Neutrophil (primary cell): ENCODE data around the gene CNTN6.

Experiments used
- H3K27ac ChIP-seq: fragments of 200-600 bp; sonication (generic); 2 replicates; pipeline ENCODE4 v1.5.1; 2016; ENCODE audit warnings: mild to moderate bottlenecking, moderate library complexity
- H3K27me3 ChIP-seq: fragments of 200-600 bp; sonication (generic); 2 replicates; pipeline ENCODE4 v1.6.0; 2016; ENCODE audit warnings: mild to moderate bottlenecking
- H3K36me3 ChIP-seq: fragments of 200-600 bp; sonication (generic); 2 replicates; pipeline ENCODE4 v1.5.1; 2017
- H3K4me1 ChIP-seq, 2 experiments: fragments of 200-600 bp in 1 of 2; sonication (generic) in 1 of 2; 1 replicate in 1 of 2; 2 replicates in 1 of 2; pipeline versions ENCODE4 v1.5.1 to v1.6.1; 2013 to 2016; ENCODE audit warnings: low read depth in 1 of 2, low read length in 1 of 2, mild to moderate bottlenecking in 1 of 2, moderate library complexity in 1 of 2; ENCODE audit not compliant: control insufficient read depth in 1 of 2, insufficient read depth in 1 of 2
- H3K4me3 ChIP-seq, 2 experiments: fragments of 200-600 bp in 1 of 2; sonication (generic) in 1 of 2; 1 replicate in 1 of 2; 2 replicates in 1 of 2; pipeline ENCODE4 v1.5.1; 2013 to 2016; ENCODE audit warnings: low read depth in 1 of 2, low read length in 1 of 2, mild to moderate bottlenecking in 1 of 2, moderate library complexity in 1 of 2
- H3K9me3 ChIP-seq: fragments of 200-600 bp; sonication (generic); 2 replicates; pipeline ENCODE4 v1.5.1; 2016
- CTCF ChIP-seq: fragments of 200-600 bp; sonication (generic); IDR thresholded peaks from 2 replicates; pipeline ENCODE4 v1.5.1; 2016; ENCODE audit warnings: antibody characterized with exemption

Gene CNTN6

GRCh38 chr3:1252061-1252430 lies 159.2 kb downstream of the CNTN6 start:
- no peaks in the 10 kb centered on the region for H3K36me3 ChIP-seq
- H3K27me3 ChIP-seq = no peaks in the 10 kb centered on the region
- no peak for TF ChIP-seq CTCF
- no peaks in the 10 kb centered on the region for H3K4me1 ChIP-seq
- H3K9me3 ChIP-seq = no peaks in the 10 kb centered on the region
- H3K4me3 ChIP-seq = no peak overlapping the region
- no peak overlapping the region for H3K27ac ChIP-seq

GRCh38 chr3:1262246-1262645 lies 169.4 kb downstream of the CNTN6 start:
- H3K36me3 ChIP-seq = no peaks in the 10 kb centered on the region
- no peaks in the 10 kb centered on the region for H3K4me1 ChIP-seq
- no peak for TF ChIP-seq CTCF
- no peaks in the 10 kb centered on the region for H3K9me3 ChIP-seq
- H3K27ac ChIP-seq = no peak overlapping the region
- no peaks in the 10 kb centered on the region for H3K27me3 ChIP-seq
- no peak overlapping the region for H3K4me3 ChIP-seq

- Histone ChIP-seq H3K9me3 (no peaks in the 10 kb centered on the region), H3K4me1 (no peaks in the 10 kb centered on the region), H3K4me3 (no peak overlapping the region), H3K36me3 (no peaks in the 10 kb centered on the region), H3K27me3 (no peaks in the 10 kb centered on the region), H3K27ac (no peak overlapping the region)
- no peak for TF ChIP-seq CTCF
These were observed 170.3 kb downstream of the CNTN6 start for GRCh38 chr3:1263121-1263520.

GRCh38 chr3:1269808-1270207 lies 177.0 kb downstream of the CNTN6 start:
- Histone ChIP-seq H3K4me1 (no peaks in the 10 kb centered on the region), H3K36me3 (no peaks in the 10 kb centered on the region), H3K9me3 (no peaks in the 10 kb centered on the region), H3K27me3 (no peaks in the 10 kb centered on the region), H3K27ac (no peak overlapping the region), H3K4me3 (no peak overlapping the region)
- TF ChIP-seq CTCF = no peak

GRCh38 chr3:1272546-1273265 lies 179.9 kb downstream of the CNTN6 start:
- TF ChIP-seq CTCF = no peak
- H3K27ac ChIP-seq = no peak overlapping the region
- H3K9me3 ChIP-seq = no peaks in the 10 kb centered on the region
- no peak overlapping the region for H3K4me3 ChIP-seq
- H3K36me3 ChIP-seq = no peaks in the 10 kb centered on the region
- H3K27me3 ChIP-seq = no peaks in the 10 kb centered on the region
- H3K4me1 ChIP-seq = no peaks in the 10 kb centered on the region
